PFSK-1 (cell line): ENCODE results near the gene GSX1.

Experiments
- FOXP2 ChIP-seq: optimal IDR thresholded peaks from 2 replicates; pipeline ENCODE3; 2011; ENCODE audit warnings: borderline replicate concordance, control low read depth, inconsistent platforms; ENCODE audit not compliant: insufficient read depth; ENCODE audit errors: extremely low read length, extremely low read depth
- POLR2AphosphoS5 ChIP-seq: IDR thresholded peaks from 2 replicates; pipeline ENCODE4 v1.6.1; 2012; ENCODE audit warnings: low read depth, mild to moderate bottlenecking, control low read depth, low read length, moderate library complexity
- SIN3A ChIP-seq: IDR thresholded peaks from 2 replicates; pipeline ENCODE4 v1.6.1; 2012; ENCODE audit warnings: mild to moderate bottlenecking, low read length, moderate library complexity, borderline replicate concordance; ENCODE audit not compliant: insufficient read depth
- TAF1 ChIP-seq: IDR thresholded peaks from 2 replicates; pipeline ENCODE4 v1.6.1; 2012; ENCODE audit warnings: low read length, control low read depth, borderline replicate concordance; ENCODE audit not compliant: insufficient read depth
- TF ChIP-seq, protein P1 (sequence below), 2 experiments: IDR thresholded peaks; 2 replicates each; pipeline versions ENCODE4 v1.6.1 to v1.8.0; 2011 to 2012; ENCODE audit warnings: low read depth in 2 of 2, low read length in 2 of 2, control low read depth in 1 of 2, inconsistent platforms in 1 of 2, mild to moderate bottlenecking in 1 of 2, moderate library complexity in 1 of 2; ENCODE audit not compliant: insufficient read depth in 1 of 2

GSX1 gene

DNA sequence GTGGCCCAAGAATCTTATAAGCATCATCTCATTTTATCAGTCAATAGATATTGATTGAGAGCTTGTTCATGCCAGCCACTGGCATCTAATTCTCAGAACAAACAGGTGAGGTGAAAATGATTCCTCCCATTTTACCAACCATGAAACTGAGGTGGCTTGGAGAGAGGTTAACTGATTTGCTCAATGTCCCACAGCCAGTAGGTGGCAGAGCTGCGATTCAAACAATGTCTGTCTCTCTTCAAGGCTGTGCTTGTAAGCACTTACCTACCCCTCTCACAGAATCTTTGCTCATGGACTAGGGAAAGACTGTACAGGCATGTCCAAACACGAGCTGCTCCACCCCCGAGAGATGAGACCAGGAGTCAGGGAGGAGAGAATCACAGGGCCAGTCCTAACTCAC, 21.5 kb upstream of the GSX1 start:
- TF ChIP-seq, protein P1, sequence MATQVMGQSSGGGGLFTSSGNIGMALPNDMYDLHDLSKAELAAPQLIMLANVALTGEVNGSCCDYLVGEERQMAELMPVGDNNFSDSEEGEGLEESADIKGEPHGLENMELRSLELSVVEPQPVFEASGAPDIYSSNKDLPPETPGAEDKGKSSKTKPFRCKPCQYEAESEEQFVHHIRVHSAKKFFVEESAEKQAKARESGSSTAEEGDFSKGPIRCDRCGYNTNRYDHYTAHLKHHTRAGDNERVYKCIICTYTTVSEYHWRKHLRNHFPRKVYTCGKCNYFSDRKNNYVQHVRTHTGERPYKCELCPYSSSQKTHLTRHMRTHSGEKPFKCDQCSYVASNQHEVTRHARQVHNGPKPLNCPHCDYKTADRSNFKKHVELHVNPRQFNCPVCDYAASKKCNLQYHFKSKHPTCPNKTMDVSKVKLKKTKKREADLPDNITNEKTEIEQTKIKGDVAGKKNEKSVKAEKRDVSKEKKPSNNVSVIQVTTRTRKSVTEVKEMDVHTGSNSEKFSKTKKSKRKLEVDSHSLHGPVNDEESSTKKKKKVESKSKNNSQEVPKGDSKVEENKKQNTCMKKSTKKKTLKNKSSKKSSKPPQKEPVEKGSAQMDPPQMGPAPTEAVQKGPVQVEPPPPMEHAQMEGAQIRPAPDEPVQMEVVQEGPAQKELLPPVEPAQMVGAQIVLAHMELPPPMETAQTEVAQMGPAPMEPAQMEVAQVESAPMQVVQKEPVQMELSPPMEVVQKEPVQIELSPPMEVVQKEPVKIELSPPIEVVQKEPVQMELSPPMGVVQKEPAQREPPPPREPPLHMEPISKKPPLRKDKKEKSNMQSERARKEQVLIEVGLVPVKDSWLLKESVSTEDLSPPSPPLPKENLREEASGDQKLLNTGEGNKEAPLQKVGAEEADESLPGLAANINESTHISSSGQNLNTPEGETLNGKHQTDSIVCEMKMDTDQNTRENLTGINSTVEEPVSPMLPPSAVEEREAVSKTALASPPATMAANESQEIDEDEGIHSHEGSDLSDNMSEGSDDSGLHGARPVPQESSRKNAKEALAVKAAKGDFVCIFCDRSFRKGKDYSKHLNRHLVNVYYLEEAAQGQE (IDR thresholded peaks at IDR 0.05; ENCODE audit: insufficient read depth in 1 of 2, low read depth in 2 of 2, low read length in 2 of 2), result no peak
- no peak for TF ChIP-seq TAF1
- TF ChIP-seq SIN3A, result no peak
- no peak for TF ChIP-seq POLR2AphosphoS5
- TF ChIP-seq FOXP2, result no peak

DNA sequence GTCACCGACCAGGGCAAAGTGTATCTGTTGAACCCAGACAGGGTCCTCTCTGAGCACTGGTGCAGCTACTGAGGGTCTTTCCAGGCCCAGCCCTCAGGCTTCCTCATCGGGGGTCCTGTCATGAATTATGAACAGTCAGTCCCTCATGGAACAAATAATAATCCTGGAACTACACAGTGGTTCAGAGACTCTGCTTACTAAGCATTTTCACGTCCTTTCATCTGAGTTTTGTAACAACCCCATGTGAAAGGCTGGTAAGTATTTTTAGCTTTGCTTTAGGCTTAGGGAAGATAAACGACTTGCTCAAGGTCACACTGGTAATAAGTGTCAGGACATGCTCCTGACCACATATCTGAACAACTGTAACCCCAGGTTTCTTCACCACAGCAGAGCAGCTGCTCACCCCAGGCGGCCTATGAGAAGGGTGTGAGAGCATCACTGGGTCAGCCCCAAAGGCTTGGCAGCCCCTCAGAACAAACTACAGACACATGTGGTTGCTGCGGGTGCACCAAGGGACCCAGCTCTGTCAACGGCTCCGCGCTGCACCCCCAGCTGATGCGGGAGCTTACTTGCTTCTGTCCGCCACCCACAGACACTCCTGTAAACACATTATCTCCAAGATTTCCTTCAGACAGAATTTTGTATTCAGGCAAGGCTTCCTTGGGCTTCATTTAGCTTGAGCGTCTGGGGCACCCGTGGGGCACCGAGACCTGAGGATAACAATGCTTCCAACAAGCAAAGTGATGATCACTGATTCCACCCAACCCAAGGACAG, 19.4 kb upstream of the GSX1 start:
- TF ChIP-seq FOXP2, result no peak
- no peak for TF ChIP-seq SIN3A
- TF ChIP-seq, protein P1 (IDR thresholded peaks at IDR 0.05; ENCODE audit: insufficient read depth in 1 of 2, low read depth in 2 of 2, low read length in 2 of 2), result no peak
- TF ChIP-seq POLR2AphosphoS5, result no peak
- no peak for TF ChIP-seq TAF1

DNA sequence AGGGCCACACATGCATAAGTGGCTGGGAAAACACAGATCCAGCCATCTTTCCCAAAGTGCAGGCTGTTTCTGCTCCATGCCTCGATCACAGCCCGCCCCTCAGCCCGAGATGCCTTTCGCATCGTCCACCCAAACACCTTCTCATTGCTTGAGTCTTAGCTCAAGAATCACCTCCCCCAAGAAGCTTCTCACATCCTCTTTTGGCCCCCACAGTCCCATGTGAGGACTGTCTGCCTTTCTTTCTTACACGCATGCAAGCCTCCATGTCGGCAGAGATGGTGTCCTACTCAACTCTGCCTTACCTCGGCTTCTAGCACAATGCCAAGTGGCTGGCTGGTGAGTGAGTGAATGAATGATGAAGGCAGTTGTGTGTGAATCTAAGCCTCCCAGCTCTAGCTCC, 18.1 kb upstream of the GSX1 start:
- TF ChIP-seq SIN3A (no peak), POLR2AphosphoS5 (no peak), FOXP2 (no peak), TAF1 (no peak)
- TF ChIP-seq, protein P1 (IDR thresholded peaks at IDR 0.05; ENCODE audit: insufficient read depth in 1 of 2, low read depth in 2 of 2, low read length in 2 of 2), result no peak

DNA sequence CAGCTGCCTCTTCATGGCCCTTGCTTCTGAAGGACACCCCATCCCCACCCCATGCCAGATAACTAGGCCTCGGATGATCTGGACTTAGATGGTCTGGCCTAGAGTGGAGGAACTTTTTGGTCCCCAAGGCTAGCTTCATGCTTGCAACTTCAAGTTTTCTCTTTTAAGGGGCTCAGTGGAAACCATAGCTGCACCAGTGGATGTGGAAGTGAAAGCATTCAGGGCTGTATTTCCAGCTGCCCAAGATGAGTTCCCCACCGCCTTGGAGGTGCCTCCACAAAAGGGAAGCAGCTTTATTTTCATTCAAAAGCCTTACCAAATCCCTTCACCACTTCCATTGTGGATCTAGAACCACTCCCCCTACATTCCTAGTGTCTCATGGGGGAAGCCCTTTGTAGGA, 17.6 kb upstream of the GSX1 start:
- no peak for TF ChIP-seq FOXP2
- no peak for TF ChIP-seq POLR2AphosphoS5
- TF ChIP-seq TAF1, result no peak
- TF ChIP-seq SIN3A, result no peak
- TF ChIP-seq, protein P1 (IDR thresholded peaks at IDR 0.05; ENCODE audit: insufficient read depth in 1 of 2, low read depth in 2 of 2, low read length in 2 of 2), result no peak
